Activated CD4-positive, CD25-positive, alpha-beta regulatory T cell (primary cell): ENCODE data around the gene HS6ST2.

Source experiments
- DNase-seq, 4 experiments: peaks; one replicate each; lab custom pipeline; 2025; lab: John Stamatoyannopoulos, UW

Gene HS6ST2

DNA sequence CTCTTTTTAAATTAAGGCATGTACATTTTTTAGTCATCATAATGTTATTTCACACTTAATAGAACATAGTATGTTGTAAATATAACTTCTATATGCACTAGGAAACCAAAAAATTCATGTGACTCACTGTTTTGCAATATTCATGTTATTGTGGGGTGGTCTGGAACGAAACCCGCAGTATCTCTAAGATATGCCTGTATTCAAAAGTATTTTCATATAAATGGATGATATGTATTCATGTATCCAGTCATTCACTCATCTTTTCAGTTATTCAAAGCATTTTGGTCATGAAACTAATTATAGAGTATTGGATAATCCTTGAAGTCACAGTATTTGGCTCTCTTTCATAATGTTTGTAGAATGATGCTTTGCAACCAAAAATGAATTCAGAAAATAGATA, 168.1 kb downstream of the HS6ST2 start:
- no peak for DNase-seq

DNA sequence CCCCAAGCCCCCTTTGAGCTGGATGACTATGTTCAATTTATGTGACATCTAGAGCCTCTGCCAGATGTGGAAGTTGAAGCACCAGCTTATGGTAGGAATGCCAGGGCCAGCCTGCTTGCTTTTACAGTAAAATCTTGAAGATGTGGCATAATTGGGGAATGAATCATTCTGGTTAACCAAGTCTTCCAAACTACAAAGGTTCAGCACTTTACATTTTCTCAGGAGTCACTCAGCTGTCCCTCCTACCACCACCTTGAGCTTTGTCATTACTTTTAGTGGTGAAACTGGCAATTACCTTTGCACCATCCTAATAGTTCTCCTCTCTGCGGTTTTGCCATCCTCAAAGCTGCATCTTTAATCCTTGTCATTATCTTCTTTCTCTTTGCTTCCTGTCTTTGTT, 172.2 kb downstream of the HS6ST2 start:
- no peak for DNase-seq

DNA sequence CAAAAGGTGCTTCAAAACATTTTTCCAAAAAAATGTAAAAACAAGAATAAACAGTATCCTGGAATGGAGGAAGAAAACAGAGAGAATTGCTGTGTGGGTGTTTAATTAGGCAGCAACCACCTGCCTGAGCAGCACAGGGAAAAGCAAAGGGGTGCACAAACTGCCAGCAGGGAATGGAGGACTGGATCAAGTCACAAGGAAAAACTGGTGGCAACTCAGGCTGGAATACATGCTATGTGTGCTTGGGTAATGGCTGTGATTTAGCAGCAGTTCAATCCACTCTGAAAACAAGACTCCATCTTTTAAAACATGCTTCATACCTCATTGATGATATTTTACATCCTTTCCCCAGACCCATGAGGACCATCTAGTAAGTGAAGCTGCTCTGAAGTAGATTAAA, 179.5 kb downstream of the HS6ST2 start:
- DNase-seq, result no peak

DNA sequence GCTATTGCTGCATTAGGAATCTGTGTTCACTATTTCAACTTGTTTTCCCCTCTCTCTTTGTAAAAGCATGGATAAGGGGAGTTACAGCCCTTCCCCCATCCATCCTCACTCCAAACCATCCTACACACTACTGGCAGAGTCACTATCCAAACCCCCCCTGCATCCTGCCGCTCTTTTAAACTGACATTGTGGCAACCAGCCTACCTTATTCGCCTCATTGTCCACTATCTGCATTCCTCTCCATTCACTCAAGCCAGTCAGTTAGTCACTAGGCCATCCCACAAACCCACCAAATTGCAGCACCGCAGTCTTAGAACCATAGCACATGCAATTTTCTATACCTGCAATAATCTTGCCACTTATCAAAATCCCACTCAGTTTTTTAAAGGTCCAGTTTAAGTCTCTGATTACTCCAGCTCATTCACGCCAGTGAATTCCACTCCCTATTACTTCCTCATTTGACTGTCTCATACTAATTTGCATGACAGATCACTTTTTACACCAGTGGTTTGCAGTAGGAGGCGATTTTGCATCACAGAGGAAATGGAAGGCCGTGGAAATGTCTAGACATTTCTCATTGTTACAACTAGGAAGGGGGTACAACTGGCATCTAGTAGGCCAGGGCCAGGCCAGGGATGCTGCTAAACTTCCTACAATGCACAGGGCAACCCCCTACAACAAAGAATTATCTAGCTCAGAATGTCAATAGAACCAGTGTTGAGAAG, 181.8 kb downstream of the HS6ST2 start:
- DNase-seq, result no peak

DNA sequence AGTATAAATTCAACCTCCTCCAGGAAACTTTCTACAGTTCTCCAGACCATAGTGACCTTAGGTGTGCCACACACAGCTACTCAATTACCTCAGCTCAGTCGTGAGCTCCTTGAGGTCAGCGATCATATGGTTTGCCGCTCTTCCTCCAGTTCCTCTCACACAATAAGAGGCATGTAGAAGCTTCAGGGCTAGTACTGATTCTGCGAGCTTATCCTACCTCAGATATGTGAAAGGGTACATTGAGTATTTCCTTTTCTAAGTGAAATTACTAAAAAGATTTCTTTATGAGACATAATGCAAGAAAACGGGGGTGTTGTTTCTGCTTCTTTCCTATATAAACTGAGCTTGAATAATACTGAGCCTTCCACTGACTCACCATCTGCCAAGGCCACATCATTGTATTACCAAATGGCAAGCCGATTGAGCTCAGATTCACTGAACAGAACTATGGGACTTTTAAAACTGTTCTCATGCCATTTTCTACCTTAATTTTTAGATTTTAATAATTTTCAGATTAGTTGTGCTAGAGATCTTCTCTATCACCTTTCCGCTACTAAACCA, 183.1 kb downstream of the HS6ST2 start:
- DNase-seq, result no peak

DNA sequence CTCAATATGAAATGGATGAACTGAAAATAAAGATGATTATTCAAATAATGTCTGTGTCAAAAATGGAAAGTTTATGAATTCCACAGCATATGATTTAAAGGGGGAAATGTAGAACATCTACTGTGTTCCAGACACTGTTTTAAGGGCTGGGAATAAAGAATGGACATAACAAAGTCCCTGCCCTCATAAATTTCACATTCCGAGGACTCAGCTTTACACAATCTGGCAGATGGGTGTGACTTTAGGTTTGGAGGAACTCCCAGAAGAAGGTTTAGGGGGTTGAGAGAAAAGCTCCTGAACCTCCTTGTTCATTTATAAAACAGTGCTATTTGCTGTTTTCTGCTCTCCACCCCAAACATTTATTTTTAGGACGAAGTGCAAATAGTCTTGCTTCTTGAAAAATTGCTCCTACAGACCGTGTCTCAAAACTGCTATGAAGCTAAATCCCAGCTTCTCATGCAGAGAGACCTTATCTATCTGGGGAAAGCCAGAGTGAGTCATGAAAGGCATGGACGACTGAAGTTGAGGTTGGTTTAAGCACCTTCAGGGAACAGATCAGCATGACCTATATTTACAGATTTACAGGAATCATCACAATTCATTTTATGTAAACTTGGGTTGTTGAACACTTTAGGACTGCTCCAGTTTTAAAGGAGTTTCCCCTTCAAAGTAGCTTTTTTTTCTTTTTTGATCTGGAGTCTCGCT, 184.3 kb downstream of the HS6ST2 start:
- DNase-seq, result no peak

DNA sequence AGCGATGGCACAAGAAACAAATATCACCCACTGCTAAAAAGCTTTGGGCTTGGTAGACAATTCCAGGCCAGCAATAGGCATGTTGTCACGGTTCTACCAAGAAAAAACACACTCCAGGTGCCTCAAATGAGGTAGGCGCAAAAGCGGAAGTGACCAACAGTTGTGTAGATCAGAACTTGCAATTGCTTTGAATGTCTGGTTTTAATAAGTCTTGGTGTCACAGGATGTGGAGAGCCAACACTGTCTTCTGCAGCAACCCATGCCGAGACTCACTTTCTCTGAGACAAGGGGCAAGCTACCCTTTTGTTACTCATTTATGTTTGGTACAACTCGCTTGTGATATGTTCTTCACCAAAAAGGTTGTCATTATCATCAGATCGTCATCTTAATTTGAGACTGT, 188.8 kb downstream of the HS6ST2 start:
- DNase-seq, result no peak

DNA sequence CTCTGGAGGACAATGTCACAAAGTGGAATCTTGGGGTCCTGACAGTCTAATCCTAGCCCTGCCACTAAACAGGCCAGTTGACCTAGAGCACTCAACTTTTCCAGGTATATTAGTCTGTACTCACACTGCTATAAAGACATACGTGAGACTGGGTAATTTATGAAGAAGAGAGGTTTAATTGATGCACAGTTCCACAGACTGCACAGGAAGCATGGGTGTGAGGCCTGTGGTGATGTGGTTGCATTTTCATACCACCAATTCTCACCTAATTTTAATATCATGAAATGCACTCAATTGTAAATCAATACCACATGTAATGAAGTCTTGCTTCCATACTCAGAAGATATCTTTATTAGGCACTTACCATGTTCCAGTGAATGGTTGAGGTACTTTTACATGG, 192.0 kb downstream of the HS6ST2 start:
- DNase-seq, result no peak

DNA sequence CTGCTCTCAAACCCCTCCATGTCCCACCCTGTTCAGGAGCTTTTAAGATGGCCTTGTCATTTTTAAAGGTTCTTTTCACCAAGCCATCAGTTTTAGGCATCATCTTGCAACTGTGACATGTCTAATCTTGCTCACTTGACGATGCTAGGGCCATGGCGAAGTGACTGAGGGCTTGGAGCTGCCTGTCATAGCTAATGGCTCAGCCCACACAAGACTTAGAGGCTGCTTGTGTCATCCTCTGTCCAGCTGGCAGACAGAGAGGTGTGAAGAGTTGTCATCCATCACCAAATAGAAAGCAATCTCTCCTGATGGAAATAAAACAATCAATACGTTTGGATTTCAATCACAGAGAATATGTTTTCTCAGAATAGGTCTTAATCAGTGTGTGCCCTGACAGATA, 194.9 kb downstream of the HS6ST2 start:
- DNase-seq, result no peak

DNA sequence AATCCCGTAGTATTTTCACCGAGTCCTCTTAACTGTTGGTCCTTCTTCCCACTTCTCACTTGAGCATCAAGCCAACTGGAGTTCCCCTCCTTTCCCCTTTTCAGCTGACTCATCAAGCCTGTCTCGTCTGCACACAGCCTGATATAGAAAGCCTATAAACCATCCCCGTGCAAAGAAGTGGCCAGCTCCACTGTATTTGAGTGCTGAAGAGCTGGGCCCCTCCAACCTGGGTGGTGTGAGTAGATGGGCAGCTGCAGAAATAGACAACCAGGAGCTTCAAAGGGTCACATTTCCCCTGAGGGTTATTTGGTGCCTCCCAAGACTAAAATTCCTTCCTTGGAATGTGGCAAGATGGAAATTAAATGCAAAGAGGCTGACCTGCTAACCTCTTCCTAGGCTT, 199.7 kb downstream of the HS6ST2 start:
- DNase-seq, result no peak

DNA sequence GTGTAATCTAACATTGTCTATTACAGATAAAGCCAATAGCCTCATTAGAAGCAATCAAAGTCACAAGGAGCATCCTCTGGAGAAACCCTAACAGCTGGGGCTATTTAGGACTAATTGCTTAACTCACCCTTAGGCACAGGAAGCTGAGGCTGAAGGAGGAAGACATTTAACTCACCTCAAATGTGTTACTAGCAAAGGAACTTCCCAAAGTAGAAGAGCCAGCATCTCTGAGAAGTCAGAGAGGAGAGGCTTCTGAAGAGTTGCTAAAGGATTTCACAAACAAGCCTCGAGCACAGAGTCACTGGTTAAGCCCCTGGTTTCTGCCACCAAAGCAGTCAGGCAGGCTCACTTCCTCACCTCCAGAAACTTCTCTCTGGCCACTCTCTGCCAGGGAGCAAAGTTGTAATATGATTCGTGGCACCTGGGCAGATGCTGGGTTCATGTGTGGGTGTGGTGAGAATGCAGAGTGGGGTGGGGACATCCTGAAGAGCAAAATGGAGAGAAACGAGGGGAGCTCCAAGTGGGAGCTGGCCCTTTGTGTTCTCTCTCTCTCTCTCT, 201.3 kb downstream of the HS6ST2 start:
- no peak for DNase-seq

DNA sequence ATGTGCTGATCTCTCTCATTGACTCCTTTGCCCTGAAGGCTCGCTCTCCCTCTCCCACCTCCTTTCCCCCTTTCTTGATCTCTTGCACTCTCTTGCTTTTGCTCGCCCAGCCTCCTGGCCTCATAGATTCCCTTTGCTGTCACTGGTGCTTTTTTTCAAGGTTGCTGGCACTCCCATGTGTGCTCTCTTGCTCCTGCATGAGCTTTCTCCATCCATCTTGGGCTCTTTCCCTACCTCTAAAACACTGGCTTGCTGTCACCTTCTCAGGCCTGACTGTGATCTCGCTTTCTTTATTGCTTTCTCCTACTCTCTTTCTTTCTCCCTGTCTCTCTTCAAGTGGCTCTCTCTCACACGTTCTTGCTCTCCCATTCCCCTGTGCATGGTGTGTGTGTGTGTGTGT, 202.0 kb downstream of the HS6ST2 start:
- no peak for DNase-seq

DNA sequence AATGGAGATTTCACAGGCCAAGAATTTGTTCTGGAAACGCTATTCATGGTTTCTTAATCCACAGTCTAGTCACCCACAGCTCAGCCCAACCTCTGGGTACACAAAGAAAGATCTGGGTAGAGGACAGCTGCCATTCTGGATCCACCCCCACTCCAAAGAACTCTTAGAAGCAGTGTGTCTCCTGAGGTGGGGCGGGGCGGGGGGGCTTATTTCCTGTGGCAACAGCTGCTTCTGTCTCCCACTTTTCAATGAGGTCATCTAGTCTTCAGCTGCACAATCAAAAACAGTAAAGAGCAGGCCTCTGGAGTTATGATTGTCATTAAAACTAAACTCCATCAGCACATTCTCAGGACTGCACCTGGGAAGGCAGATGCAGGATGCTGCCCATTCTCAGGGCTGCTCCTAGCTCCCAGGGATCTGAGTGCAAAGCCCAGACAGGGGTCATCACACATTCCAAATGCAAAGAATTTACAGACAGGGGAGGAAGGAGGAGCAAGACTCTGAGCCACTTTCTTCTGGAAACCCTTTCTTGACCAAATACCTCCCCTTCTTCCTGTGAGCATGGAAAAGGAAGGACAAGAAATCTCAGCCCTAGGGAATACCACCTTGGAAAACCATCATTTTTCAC, 207.3 kb downstream of the HS6ST2 start:
- no peak for DNase-seq

DNA sequence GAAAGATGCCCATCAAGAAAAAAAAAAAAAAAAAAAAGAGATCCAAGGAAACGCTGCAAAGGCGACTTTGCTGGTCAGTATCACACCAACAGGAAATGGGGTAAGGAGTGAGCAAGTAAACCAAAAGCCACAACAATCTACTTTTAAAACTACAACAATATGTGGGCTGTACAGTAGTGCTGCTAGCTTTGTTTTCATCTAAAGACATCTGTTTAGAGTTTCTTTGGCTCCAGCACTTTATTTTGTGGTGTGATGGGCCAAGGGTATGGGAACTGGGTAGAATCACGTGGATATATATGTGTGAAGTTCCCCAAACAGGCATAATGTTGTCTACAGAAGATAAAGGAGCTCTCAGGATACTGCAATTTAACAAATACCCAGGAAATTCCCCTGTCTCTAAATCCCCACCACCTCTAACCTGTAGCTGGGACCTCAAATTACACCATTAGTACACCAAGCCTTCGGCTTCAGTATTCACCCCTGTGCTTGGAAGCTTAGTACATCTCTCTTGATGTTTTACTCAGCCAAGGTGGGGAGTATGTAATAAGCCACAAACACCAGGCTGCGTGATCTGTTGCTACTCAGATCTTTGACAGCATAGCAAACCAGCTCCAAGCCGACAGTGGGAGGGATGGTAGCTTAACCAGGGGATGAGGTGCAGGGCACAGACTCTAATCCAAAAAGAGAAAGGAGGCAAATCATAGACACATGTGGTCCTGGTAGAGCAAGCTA, 207.9 kb downstream of the HS6ST2 start:
- DNase-seq, result no peak

DNA sequence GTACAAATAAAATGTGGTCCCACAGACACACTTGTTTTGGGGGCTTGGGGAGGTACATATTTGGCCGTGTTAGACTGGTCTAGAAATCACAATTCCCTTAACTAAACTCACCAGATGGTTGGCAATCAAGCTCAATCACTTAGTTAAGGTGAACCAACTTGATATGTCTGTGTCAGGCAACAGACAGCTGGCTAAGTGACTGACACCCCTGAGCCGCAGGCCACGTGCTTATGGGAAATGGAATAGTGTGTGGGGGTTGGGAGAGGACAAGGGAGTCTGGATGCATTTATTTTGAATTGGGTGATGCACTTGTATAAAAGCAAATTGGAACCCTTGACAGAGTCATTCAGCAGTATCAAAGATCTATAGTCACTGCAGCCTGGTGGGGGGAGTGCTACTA, 209.0 kb downstream of the HS6ST2 start:
- no peak for DNase-seq

DNA sequence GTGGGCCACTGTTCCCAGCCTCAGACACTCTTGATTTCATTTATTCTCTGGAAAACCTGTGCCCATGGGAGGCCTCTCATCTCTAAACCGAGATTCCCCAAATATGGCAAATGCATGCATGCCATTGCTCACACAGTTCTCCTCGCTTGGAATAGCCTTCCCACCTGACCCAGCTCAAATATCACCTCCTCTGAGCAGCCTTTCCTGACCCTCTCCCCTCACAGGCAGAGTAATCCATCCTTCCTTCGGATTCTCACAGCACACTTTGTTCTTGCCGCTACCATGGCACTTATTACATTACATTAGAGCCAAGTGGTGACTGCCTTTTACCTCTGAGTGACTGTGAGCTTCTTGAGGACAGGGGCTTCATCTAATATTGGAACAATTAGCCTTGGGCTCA, 209.5 kb downstream of the HS6ST2 start:
- no peak for DNase-seq

DNA sequence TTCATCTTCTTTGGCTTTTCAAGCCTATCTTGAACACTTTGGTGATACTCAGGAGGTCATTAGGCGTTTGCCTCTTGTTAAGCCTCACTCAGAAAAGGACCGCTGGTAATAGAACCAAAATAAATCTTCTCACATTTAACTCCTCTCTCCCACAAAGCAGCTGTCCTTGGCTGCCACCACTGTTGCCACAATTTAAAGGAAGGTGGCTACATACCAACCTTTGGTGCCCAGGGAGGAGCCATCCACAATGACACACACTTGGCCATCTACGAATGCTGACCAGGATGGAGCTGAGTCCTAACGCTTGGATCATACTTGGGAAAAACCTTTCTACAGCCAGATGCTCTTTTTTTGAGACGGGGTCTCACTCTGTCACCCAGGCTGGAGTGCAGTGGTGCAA, 210.2 kb downstream of the HS6ST2 start:
- no peak for DNase-seq

DNA sequence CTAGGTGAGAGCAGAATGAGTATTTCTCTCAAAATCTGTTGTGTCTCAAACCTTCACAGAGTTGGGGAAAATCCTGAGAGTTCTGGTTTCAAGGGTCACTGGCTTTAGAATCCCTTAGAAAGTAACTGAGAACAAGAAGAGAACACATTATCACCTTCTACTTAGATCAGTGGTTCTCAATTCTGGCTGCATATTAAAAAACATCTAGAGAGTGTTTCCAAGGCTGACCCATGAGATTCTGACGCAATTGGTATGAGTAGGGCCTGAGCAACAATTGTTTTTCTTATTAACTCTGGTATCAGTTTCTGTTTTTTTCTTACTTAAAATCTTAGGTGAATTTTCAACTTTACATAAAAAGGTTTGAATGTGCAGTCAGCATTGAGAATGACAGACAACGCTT, 212.8 kb downstream of the HS6ST2 start:
- no peak for DNase-seq

DNA sequence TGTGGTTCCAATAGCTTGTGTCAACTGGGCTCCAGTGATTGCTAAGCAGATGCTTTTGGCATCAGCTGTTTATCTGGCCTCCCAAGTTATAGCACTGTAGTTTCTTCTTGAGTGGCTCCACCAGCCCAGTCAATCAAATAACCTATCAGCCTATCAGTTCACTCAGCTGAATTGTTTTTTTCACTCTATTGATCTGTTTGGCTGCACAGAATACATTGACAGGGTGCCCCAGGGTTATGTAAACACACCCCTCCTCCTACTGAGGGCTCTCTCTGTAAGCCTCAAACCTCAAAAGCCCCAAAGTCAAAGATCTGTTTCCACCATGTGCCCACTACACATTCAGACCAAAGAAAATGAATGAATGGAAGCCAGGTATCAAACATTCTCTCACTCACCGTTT, 214.0 kb downstream of the HS6ST2 start:
- no peak for DNase-seq

DNA sequence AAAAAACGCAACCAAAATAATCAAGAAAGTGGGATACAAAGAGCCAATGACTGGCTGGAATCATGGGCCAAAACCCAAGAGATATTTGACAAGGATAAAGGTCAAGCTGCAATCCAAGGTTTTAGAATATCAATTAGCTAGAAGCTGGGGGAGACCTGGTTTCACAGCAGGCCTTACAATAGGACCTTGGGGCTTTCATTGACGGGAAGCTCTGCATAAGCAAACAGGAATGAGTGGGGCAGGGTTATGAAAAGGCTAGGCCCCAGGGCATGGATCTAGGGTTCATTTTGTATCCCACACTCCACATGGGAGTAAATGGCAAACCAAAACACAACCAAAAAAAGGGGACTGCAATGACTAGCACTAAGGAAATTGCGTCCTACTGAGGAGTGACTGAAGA, 215.3 kb downstream of the HS6ST2 start:
- no peak for DNase-seq

DNA sequence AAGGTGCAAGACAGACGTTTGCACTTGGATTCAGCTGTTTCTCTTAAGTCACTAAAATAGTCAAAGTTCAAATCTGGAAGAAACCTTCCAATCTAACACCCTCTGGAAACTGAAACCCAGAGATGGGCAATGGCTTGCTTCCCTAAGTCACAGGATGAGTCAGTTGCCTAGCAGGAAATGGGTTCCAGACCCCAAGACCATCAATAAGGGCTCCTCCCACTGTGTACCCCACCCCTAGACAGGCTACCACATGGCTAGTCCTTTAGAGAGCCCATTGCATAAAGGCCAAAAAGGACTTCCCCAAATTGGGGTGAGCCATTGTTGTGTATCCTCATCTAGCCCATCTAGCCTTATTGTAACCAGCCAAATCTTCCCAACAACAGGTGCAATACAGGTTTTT, 216.2 kb downstream of the HS6ST2 start:
- no peak for DNase-seq

DNA sequence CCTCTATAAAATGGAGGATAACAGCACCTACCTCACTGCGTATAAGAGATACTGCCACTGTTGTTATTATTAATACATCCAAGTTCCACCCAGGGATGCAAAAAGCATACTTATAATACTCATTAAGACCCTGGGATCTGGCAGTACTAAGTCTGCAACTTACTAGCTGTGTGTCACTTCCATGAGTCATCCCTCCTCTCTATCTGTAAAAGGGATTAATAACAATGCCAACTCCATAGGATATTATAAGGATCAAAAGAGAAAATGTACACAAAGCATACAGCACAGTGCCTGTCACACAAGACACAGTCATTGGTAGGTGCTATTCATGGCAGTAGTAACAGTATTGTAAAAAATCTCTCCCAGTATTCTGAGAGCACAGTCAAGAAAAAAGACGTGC, 216.7 kb downstream of the HS6ST2 start:
- DNase-seq, result no peak
